H1 (cell line): ENCODE results near the gene DMWD. TPM values are rescaled to one million over a fixed set of nuclear protein-coding genes. Genes with fewer than 3 reads are reported as not detected.

Experiments
- HDAC2 ChIP-seq, 2 experiments: fragments of 300-600 bp in 1 of 2; sonication (generic) in 1 of 2; IDR thresholded peaks; 2 replicates each; pipeline ENCODE4 v1.6.1; 2011 to 2012; ENCODE audit warnings: low read depth in 2 of 2, low read length in 2 of 2, mild to moderate bottlenecking in 2 of 2, moderate library complexity in 2 of 2, borderline replicate concordance in 1 of 2, inconsistent platforms in 1 of 2
- JUND ChIP-seq: IDR thresholded peaks from 2 replicates; pipeline ENCODE4 v1.6.1; 2011; ENCODE audit warnings: mild to moderate bottlenecking, improper control_type of control experiment, low read length
- KDM4A ChIP-seq: IDR thresholded peaks from one replicate; pipeline ENCODE4 v1.7.1; 2012; ENCODE audit warnings: low read depth, mild to moderate bottlenecking, moderate library complexity, low read length, inconsistent platforms; ENCODE audit not compliant: severe bottlenecking
- NRF1 ChIP-seq: IDR thresholded peaks from 2 replicates; pipeline ENCODE4 v1.6.1; 2011; ENCODE audit warnings: mild to moderate bottlenecking, low read depth, low read length, improper control_type of control experiment
- POLR2AphosphoS5 ChIP-seq: IDR thresholded peaks from 2 replicates; pipeline ENCODE4 v1.6.1; 2011; ENCODE audit warnings: low read depth, low read length
- RBBP5 ChIP-seq: IDR thresholded peaks from 2 replicates; pipeline ENCODE4 v1.7.1; 2012; ENCODE audit warnings: low read depth, mild to moderate bottlenecking, inconsistent platforms, low read length, moderate library complexity, borderline replicate concordance
- RFX5 ChIP-seq: IDR thresholded peaks from 2 replicates; pipeline ENCODE4 v1.6.1; 2011; ENCODE audit warnings: low read depth, low read length, improper control_type of control experiment, borderline replicate concordance
- SIN3A ChIP-seq, 2 experiments: IDR thresholded peaks in 1 of 2; conservative IDR thresholded peaks in 1 of 2; 2 replicates each; pipeline ENCODE4 v1.6.1; 2011 to 2012; ENCODE audit warnings: low read length in 2 of 2, improper control_type of control experiment in 1 of 2, low read depth in 1 of 2, mild to moderate bottlenecking in 1 of 2
- SP1 ChIP-seq: IDR thresholded peaks from 2 replicates; pipeline ENCODE4 v1.6.1; 2011; ENCODE audit warnings: low read depth, low read length
- SP4 ChIP-seq: IDR thresholded peaks from 2 replicates; pipeline ENCODE4 v1.6.1; 2012; ENCODE audit warnings: low read length, inconsistent platforms
- SRF ChIP-seq: IDR thresholded peaks from 2 replicates; pipeline ENCODE4 v1.6.1; 2011; ENCODE audit warnings: mild to moderate bottlenecking, low read depth, low read length, moderate library complexity
- TAF1 ChIP-seq: IDR thresholded peaks from 2 replicates; pipeline ENCODE4 v1.6.1; 2011; ENCODE audit warnings: mild to moderate bottlenecking, low read depth, low read length
- TEAD4 ChIP-seq: IDR thresholded peaks from 2 replicates; pipeline ENCODE4 v1.6.1; 2012; ENCODE audit warnings: low read depth, low read length, inconsistent platforms, mixed read lengths
- ZNF274 ChIP-seq: IDR thresholded peaks from 2 replicates; pipeline ENCODE4 v1.7.0; 2012; ENCODE audit warnings: low read length, borderline replicate concordance; ENCODE audit errors: extremely low read depth
- polyA plus RNA-seq, 7 experiments: library from polyadenylated mRNA; depleted of rRNA in 3 of 7; stranded (reverse) in 5 of 7; unstranded in 2 of 7; fragments of >200 nt in 5 of 7; fragments of 200-250 nt in 2 of 7; gene quantifications; 1 replicate in 5 of 7; 2 replicates in 1 of 7; 4 replicates in 1 of 7; pipeline versions ENCODE4 v1.2.1 to v1.2.3, GENCODE V29; 2011 to 2013; ENCODE audit warnings: missing spikeins in 2 of 7, mixed read lengths in 2 of 7
- total RNA-seq: library from RNA; stranded (reverse); fragmentation: NEBNext Ultra II Directional; extraction: Animal tissue kit (Norgen Biotek cat#: 25700); gene quantifications from 2 replicates; pipeline ENCODE4 v1.2.1, GENCODE V29; 2021
- TF ChIP-seq, protein P1 (sequence below): IDR thresholded peaks from 2 replicates; pipeline ENCODE4 v1.6.1; 2012; ENCODE audit warnings: inconsistent platforms
- TF ChIP-seq, protein P2 (sequence below): IDR thresholded peaks from 2 replicates; pipeline ENCODE4 v1.6.1; 2012; ENCODE audit warnings: inconsistent platforms
- TF ChIP-seq, protein P3 (sequence below): IDR thresholded peaks from 2 replicates; pipeline ENCODE4 v1.6.1; 2012; ENCODE audit warnings: low read length, inconsistent platforms
- TF ChIP-seq, protein P4 (sequence below), 3 experiments: IDR thresholded peaks; 1 replicate in 2 of 3; 2 replicates in 1 of 3; pipeline versions ENCODE4 v1.5.1 to v1.6.1; 2011; ENCODE audit warnings: low read length in 3 of 3, mild to moderate bottlenecking in 3 of 3, inconsistent platforms in 2 of 3, low read depth in 1 of 3, moderate library complexity in 1 of 3; ENCODE audit not compliant: insufficient read depth in 1 of 3; ENCODE audit errors: control extremely low read depth in 1 of 3

The DMWD gene
- total and polyA plus RNA-seq, 2 of the 8 experiments (the other 6 are each of a cell fraction or from before 2014, with no cell fraction given): 13.6 to 41.0 TPM

DNA sequence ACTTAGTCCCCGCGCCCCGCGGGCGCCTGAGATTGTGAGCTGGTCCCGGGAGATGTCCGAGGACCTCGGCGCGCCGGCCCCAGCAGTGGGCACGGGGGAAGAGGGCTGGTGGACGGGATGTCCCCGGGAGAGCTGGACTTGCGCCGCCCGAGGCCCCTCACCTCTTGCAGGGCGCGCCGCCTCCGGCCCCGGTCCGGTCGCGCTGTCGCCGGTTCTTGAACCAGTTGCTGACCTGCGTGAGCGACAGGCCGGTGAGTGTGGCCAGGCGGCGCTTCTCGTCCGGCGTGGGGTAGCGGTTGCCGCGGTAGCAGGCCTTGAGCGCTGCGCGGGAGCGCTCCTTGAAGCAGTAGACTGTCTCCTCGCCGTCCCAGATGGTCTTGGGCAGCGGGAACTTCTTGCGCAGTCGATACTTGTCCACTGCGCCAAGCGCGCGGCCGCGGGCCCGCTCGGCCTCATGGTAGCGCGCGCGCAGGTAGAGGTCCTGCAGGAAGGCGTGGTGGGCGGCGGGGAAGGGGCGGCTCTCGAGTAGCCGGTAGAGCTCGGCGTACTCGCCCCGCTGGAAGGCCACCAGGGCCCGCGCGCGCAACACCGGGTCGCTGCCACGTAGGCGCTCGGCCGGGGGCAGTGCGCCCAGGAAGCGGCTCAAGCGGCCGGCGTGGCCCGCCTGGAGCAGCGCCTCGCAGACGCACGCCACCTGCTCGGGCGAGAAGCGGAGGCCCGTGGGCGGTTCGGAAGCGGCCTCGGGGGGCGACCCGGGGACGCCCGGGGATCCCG lies 24.6 kb downstream of the DMWD start (continued):
- TF ChIP-seq SP1 (no peak), JUND (no peak), HDAC2 (IDR thresholded peaks at IDR 0.05; ENCODE audit: borderline replicate concordance in 1 of 2, low read depth in 2 of 2, low read length in 2 of 2) (no peak), RBBP5 (no peak), ZNF274 (no peak), TAF1 (peak; percentile 18; the same call in 1 of the 2 replicates), SRF (no peak), SIN3A (conservative IDR thresholded peaks at IDR 0.05 in 1 of 2, IDR thresholded peaks at IDR 0.05 in 1 of 2; ENCODE audit: low read depth in 1 of 2, low read length in 2 of 2) (no peak), TEAD4 (no peak), NRF1 (0 out of 2 replicates have a peak, but pooled peaks have one; percentile 8), POLR2AphosphoS5 (0 out of 2 replicates have a peak, but pooled peaks have one; percentile 7), RFX5 (no peak), SP4 (no peak), KDM4A (peak; percentile 20)
- TF ChIP-seq, protein P1, sequence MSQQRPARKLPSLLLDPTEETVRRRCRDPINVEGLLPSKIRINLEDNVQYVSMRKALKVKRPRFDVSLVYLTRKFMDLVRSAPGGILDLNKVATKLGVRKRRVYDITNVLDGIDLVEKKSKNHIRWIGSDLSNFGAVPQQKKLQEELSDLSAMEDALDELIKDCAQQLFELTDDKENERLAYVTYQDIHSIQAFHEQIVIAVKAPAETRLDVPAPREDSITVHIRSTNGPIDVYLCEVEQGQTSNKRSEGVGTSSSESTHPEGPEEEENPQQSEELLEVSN: peak; percentile 49; the same call in 1 of the 2 replicates
- TF ChIP-seq, protein P2, sequence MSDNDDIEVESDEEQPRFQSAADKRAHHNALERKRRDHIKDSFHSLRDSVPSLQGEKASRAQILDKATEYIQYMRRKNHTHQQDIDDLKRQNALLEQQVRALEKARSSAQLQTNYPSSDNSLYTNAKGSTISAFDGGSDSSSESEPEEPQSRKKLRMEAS: peak; percentile 56
- TF ChIP-seq, protein P3, sequence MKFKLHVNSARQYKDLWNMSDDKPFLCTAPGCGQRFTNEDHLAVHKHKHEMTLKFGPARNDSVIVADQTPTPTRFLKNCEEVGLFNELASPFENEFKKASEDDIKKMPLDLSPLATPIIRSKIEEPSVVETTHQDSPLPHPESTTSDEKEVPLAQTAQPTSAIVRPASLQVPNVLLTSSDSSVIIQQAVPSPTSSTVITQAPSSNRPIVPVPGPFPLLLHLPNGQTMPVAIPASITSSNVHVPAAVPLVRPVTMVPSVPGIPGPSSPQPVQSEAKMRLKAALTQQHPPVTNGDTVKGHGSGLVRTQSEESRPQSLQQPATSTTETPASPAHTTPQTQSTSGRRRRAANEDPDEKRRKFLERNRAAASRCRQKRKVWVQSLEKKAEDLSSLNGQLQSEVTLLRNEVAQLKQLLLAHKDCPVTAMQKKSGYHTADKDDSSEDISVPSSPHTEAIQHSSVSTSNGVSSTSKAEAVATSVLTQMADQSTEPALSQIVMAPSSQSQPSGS: no peak
- TF ChIP-seq, protein P4, sequence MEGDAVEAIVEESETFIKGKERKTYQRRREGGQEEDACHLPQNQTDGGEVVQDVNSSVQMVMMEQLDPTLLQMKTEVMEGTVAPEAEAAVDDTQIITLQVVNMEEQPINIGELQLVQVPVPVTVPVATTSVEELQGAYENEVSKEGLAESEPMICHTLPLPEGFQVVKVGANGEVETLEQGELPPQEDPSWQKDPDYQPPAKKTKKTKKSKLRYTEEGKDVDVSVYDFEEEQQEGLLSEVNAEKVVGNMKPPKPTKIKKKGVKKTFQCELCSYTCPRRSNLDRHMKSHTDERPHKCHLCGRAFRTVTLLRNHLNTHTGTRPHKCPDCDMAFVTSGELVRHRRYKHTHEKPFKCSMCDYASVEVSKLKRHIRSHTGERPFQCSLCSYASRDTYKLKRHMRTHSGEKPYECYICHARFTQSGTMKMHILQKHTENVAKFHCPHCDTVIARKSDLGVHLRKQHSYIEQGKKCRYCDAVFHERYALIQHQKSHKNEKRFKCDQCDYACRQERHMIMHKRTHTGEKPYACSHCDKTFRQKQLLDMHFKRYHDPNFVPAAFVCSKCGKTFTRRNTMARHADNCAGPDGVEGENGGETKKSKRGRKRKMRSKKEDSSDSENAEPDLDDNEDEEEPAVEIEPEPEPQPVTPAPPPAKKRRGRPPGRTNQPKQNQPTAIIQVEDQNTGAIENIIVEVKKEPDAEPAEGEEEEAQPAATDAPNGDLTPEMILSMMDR (IDR thresholded peaks at IDR 0.05; ENCODE audit: control extremely low read depth in 1 of 3, insufficient read depth in 1 of 3, low read depth in 1 of 3, low read length in 3 of 3): no peak
